ENCODE data around the gene TSPAN12.

Gene TSPAN12

DNA sequence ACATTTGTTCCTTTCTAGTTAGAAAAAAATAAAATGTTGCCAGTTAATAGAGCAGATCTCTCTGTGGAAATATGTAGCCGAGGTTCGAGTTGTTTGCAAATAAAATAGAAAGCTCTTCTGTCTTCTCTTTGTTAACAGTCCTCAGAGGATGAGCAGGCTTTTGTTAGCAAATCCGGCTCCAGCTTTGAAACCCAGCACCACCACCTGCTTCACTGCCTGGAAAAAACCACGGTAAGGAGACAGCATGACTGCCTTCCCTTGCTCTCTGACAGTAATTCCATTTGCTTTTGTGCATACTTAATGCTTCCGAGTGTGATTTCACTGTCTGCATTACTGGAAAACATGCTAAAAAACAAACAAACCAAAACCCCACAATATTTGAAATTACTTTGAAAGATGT, 115.6 kb downstream of the TSPAN12 start:
- TF ChIP-seq SPI1 (IDR thresholded peaks at IDR 0.05; ENCODE audit: borderline replicate concordance, low read depth) = no peak
- no peak for DNase-seq (ENCODE audit: low read depth in 1 of 2, low spot score in 1 of 2)
- Histone ChIP-seq H3K4me3 (replicated peaks; ENCODE audit: insufficient read depth, low read length) (no peak overlapping the region), H3K27me3 (ENCODE audit: insufficient read depth, poor library complexity, severe bottlenecking) (no peaks in the 10 kb centered on the region), H3K27ac (replicated peaks) (no peak overlapping the region)

DNA sequence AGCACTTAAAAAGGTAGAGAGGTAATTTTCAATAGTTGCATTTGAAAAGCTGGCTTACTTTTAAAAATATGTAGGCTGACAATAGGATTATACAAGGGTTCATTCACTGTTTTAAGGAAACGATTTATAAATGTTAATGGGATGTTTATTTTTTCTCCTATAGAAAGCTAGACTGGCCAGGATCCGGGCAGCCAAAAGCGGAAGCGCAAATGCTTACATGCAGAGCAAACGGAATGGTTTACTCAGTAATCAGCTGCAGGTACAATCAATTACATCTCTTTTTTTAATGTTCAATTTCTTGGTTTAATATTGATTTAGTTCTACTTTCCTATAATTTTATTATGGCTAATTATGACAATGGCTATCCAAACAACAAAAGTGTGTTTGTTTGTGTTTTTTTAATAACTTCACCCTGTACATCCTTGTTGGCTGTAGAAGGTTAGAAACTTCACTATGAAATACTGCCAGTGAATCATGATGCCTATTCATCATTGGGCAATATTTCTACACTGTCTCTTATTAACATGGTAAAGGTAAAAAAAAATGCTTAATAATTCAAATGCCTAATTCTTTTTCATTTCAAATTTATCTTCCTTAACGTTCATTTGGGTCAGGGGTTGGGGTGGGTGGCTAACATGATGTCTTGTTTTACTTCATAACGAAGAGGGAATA, 116.4 kb downstream of the TSPAN12 start:
- Histone ChIP-seq H3K4me3 (replicated peaks; ENCODE audit: insufficient read depth, low read length) (no peak overlapping the region), H3K27me3 (ENCODE audit: insufficient read depth, poor library complexity, severe bottlenecking) (no peaks in the 10 kb centered on the region), H3K27ac (replicated peaks) (no peak overlapping the region)
- DNase-seq (ENCODE audit: low read depth in 1 of 2, low spot score in 1 of 2) = no peak
- TF ChIP-seq POLR2AphosphoS5 (IDR thresholded peaks at IDR 0.05; ENCODE audit: low read depth) = no peak
- TF ChIP-seq, protein P1, sequence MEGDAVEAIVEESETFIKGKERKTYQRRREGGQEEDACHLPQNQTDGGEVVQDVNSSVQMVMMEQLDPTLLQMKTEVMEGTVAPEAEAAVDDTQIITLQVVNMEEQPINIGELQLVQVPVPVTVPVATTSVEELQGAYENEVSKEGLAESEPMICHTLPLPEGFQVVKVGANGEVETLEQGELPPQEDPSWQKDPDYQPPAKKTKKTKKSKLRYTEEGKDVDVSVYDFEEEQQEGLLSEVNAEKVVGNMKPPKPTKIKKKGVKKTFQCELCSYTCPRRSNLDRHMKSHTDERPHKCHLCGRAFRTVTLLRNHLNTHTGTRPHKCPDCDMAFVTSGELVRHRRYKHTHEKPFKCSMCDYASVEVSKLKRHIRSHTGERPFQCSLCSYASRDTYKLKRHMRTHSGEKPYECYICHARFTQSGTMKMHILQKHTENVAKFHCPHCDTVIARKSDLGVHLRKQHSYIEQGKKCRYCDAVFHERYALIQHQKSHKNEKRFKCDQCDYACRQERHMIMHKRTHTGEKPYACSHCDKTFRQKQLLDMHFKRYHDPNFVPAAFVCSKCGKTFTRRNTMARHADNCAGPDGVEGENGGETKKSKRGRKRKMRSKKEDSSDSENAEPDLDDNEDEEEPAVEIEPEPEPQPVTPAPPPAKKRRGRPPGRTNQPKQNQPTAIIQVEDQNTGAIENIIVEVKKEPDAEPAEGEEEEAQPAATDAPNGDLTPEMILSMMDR (IDR thresholded peaks at IDR 0.05; ENCODE audit: insufficient read depth, low read length) = no peak
- TF ChIP-seq GABPA (IDR thresholded peaks at IDR 0.05; ENCODE audit: low read depth) = no peak

DNA sequence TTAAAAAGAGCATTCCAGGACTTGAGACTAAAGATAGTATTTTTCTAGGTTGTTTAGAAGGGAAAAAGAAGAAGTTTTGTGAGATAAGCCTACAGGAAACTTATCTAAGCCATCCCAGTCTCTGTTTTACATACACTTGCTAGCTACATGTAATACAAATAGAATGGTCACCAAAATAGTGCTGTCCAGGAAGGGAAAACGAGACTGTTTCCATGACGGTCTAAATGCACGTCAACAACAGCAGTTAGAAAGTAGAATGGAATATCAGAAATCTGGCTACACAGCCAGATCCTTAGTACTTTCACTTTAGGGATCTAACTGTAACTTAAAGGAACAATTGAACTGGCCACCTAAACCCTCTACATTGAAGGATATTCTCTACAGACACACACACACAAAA, 117.6 kb downstream of the TSPAN12 start:
- no peak for TF ChIP-seq GABPA (IDR thresholded peaks at IDR 0.05; ENCODE audit: low read depth)
- TF ChIP-seq, protein P1 (IDR thresholded peaks at IDR 0.05; ENCODE audit: insufficient read depth, low read length) = no peak
- TF ChIP-seq REST (IDR thresholded peaks at IDR 0.05; ENCODE audit: insufficient replicate concordance, low read depth) = no peak
- no peak for TF ChIP-seq POLR2AphosphoS5 (IDR thresholded peaks at IDR 0.05; ENCODE audit: low read depth)
- no peak for TF ChIP-seq SPI1 (IDR thresholded peaks at IDR 0.05; ENCODE audit: borderline replicate concordance, low read depth)
- no peak for DNase-seq (ENCODE audit: low read depth in 1 of 2, low spot score in 1 of 2)
- no peaks in the 10 kb centered on the region for H3K27me3 ChIP-seq (ENCODE audit: insufficient read depth, poor library complexity, severe bottlenecking)
- H3K27ac ChIP-seq (replicated peaks) = no peak overlapping the region
- no peak overlapping the region for H3K4me3 ChIP-seq (replicated peaks; ENCODE audit: insufficient read depth, low read length)

GRCh38 chr7:120738816-120739215, 119.1 kb downstream of the TSPAN12 start:
- DNase-seq (ENCODE audit: low read depth in 1 of 2, low spot score in 1 of 2) = no peak
- H3K27me3 ChIP-seq (ENCODE audit: insufficient read depth, poor library complexity, severe bottlenecking) = no peaks in the 10 kb centered on the region
- H3K27ac ChIP-seq (replicated peaks) = no peak overlapping the region
- TF ChIP-seq GABPA (IDR thresholded peaks at IDR 0.05; ENCODE audit: low read depth) (no peak), SPI1 (IDR thresholded peaks at IDR 0.05; ENCODE audit: borderline replicate concordance, low read depth) (no peak), REST (IDR thresholded peaks at IDR 0.05; ENCODE audit: insufficient replicate concordance, low read depth) (no peak), POLR2AphosphoS5 (IDR thresholded peaks at IDR 0.05; ENCODE audit: low read depth) (no peak)
- TF ChIP-seq, protein P1 (IDR thresholded peaks at IDR 0.05; ENCODE audit: insufficient read depth, low read length) = no peak
- H3K4me3 ChIP-seq (replicated peaks; ENCODE audit: insufficient read depth, low read length) = no peak overlapping the region

All from HL-60 (cell line).